ENCODE data around the gene KSR1.

GRCh38 chr17:27621536-27621935 lies 165.3 kb downstream of the KSR1 start:
- TF ChIP-seq TARDBP (IDR thresholded peaks at IDR 0.05) (no peak), ELF4 (IDR thresholded peaks at IDR 0.05) (no peak), HDGF (IDR thresholded peaks at IDR 0.05; ENCODE audit: borderline replicate concordance) (no peak)
